Heart left ventricle (tissue), 13 donors: ENCODE data around the gene QSOX2.

Source experiments
- CTCF ChIP-seq, 12 donors: fragments of 200-600 bp; sonication (generic) in 4 of 12; IDR thresholded peaks; one replicate each; pipeline versions ENCODE4 v1.5.0 to v1.8.0; 2018 to 2022; ENCODE audit warnings: antibody characterized with exemption in 12 of 12, mild to moderate bottlenecking in 5 of 12
- POLR2A ChIP-seq, 2 donors: fragments of 450-650 bp; IDR thresholded peaks; one replicate each; pipeline ENCODE4 v1.6.1; 2017; ENCODE audit warnings: antibody characterized with exemption in 2 of 2, mild to moderate bottlenecking in 2 of 2, moderate library complexity in 2 of 2
- donor health status: ischemic (EF 13 %, LVEDD 7.1; RV severe dilation, severe dysfunction).
- donor health status: DM: no; HTN: yes; CAD: no.
- donor health status: DM: no; HTN: no; CAD: no.
- donor health status: ischemic (EF 25% LVEDD 6.9; RV normal size, moderate dysfunction).
- donor health status: ischemic (EF 25% LVEDD 5.7; RV mildly dilated, moderate dysfunction).
- donor health status: ischemic (EF 35%, LVEDD 5.7; RV mildly dilated, moderate dysfunction).
- donor health status: nonischemic (EF 11% LVEDD 7.7; RV severe dilation, severe dysfunction).
- donor health status: DM: yes; HTN: yes; CAD: no.
- donor health status: PGD.
- donor health status: ischemic (EF 29% LVEDD 5.4; RV normal size, mild dysfunction).
- donor health status: nonischemic (EF 23%, LVEDD 6.1; RV moderate dilation, normal function).

- TF ChIP-seq CTCF (IDR thresholded peaks at IDR 0.05) (no peak), POLR2A (IDR thresholded peaks at IDR 0.05) (no peak)
Measured at GRCh38 chr9:136179761-136180160, 65.9 kb downstream of the QSOX2 start.
